HK-2 (cell line): ENCODE measurements around the gene GALNT18.

Experiments
- DNase-seq: peaks from one replicate; pipeline ENCODE4 v3.0.0-alpha.2; 2018; ENCODE audit not compliant: unreplicated experiment

Gene GALNT18

GRCh38 chr11:11624926-11625325 lies 3.1 kb upstream of the GALNT18 start:
- DNase-seq, result no peak

- no peak for DNase-seq
Observed at GRCh38 chr11:11624204-11624603, 2.4 kb upstream of the GALNT18 start.

GRCh38 chr11:11622772-11623171 lies 967 bp upstream of the GALNT18 start:
- DNase-seq, result no peak

- DNase-seq, result no peak
Observed at GRCh38 chr11:11622340-11622706, 518 bp upstream of the GALNT18 start.

GRCh38 chr11:11620921-11621572 lies 758 bp downstream of the GALNT18 start:
- peak; percentile 17 for DNase-seq

- DNase-seq, result peak; percentile 29
Observed at GRCh38 chr11:11620173-11620920, 1.5 kb downstream of the GALNT18 start.

GRCh38 chr11:11618973-11619435 lies 2.8 kb downstream of the GALNT18 start:
- no peak for DNase-seq

- no peak for DNase-seq
Observed at GRCh38 chr11:11615086-11615485, 6.7 kb downstream of the GALNT18 start.

GRCh38 chr11:11612439-11612838 lies 9.4 kb downstream of the GALNT18 start:
- no peak for DNase-seq

- no peak for DNase-seq
Observed at GRCh38 chr11:11611381-11611780, 10.4 kb downstream of the GALNT18 start.

- no peak for DNase-seq
Observed at GRCh38 chr11:11608783-11609232, 13.0 kb downstream of the GALNT18 start.

- no peak for DNase-seq
Observed at GRCh38 chr11:11607772-11608171, 14.0 kb downstream of the GALNT18 start.

GRCh38 chr11:11605821-11606450 lies 15.9 kb downstream of the GALNT18 start:
- no peak for DNase-seq

- no peak for DNase-seq
Observed at GRCh38 chr11:11605181-11605580, 16.6 kb downstream of the GALNT18 start.

- DNase-seq, result no peak
Observed at GRCh38 chr11:11604370-11604990, 17.3 kb downstream of the GALNT18 start.

GRCh38 chr11:11602011-11602410 lies 19.8 kb downstream of the GALNT18 start:
- DNase-seq, result no peak

GRCh38 chr11:11600288-11600687 lies 21.5 kb downstream of the GALNT18 start:
- DNase-seq, result no peak

- DNase-seq, result no peak
Observed at GRCh38 chr11:11598243-11598642, 23.6 kb downstream of the GALNT18 start.

- DNase-seq, result no peak
Observed at GRCh38 chr11:11594162-11594561, 27.6 kb downstream of the GALNT18 start.

- DNase-seq, result no peak
Observed at GRCh38 chr11:11592146-11592684, 29.6 kb downstream of the GALNT18 start.

GRCh38 chr11:11589437-11589836 lies 32.4 kb downstream of the GALNT18 start:
- no peak for DNase-seq

GRCh38 chr11:11588891-11589290 lies 32.9 kb downstream of the GALNT18 start:
- no peak for DNase-seq
